IMR-90 (cell line): ENCODE data around the gene CLEC4M. TPM values are rescaled to one million over a fixed set of nuclear protein-coding genes. Genes with fewer than 3 reads are reported as not detected.

ENCODE experiments used
- ATAC-seq: fragments of 200-7000 bp; cut with Tn5 transposase; 2 replicates; pipeline ENCODE4 v1.9.1; 2020; ENCODE audit warnings: low read depth, mild to moderate bottlenecking, moderate library complexity
- BruUV-seq: library from RNA; stranded (reverse); fragments of 400-500 nt; replicated peaks from 2 replicates; lab custom pipeline; 2021; lab: Mats Ljungman, UMichigan
- CTCF ChIA-PET: fragments of 300-600 bp; formaldehyde crosslinking; extraction: SDS; loops from one replicate; lab custom pipeline; 2021; ENCODE audit warnings: antibody characterized with exemption; lab: Yijun Ruan, JAX
- POLR2A ChIA-PET: fragments of 300-600 bp; sonication (Branson Sonifier 250); formaldehyde crosslinking; loops from one replicate; lab custom pipeline; 2022; ENCODE audit warnings: antibody characterized with exemption; ENCODE audit not compliant: unreplicated experiment; lab: Charles Lee
- DNase-seq: peaks from one replicate; pipeline ENCODE4 v3.0.0; 2013
- H2AFZ ChIP-seq: replicated peaks from 2 replicates; pipeline ENCODE3; 2013; ENCODE audit warnings: low read length, mild to moderate bottlenecking; ENCODE audit not compliant: poor library complexity
- H2AK5ac ChIP-seq: 2 replicates; pipeline ENCODE4 v1.6.1; 2013; ENCODE audit warnings: low read depth, low read length, inconsistent platforms
- H2AK9ac ChIP-seq: replicated peaks from 2 replicates; pipeline ENCODE3; 2013; ENCODE audit warnings: mild to moderate bottlenecking, low read depth, low read length, moderate library complexity; ENCODE audit not compliant: poor library complexity
- H2BK120ac ChIP-seq: 2 replicates; pipeline ENCODE4 v1.6.1; 2013; ENCODE audit warnings: low read depth, low read length, inconsistent platforms
- H2BK15ac ChIP-seq: 3 replicates; pipeline ENCODE4 v1.6.1; 2013; ENCODE audit warnings: low read depth, low read length, inconsistent platforms
- H2BK20ac ChIP-seq: 2 replicates; pipeline ENCODE4 v1.6.1; 2013; ENCODE audit warnings: low read depth, mild to moderate bottlenecking, inconsistent platforms, low read length, moderate library complexity
- H2BK5ac ChIP-seq: 2 replicates; pipeline ENCODE4 v1.6.1; 2013; ENCODE audit warnings: mild to moderate bottlenecking, low read depth, low read length, inconsistent platforms; ENCODE audit not compliant: poor library complexity, severe bottlenecking
- H3K14ac ChIP-seq: replicated peaks from 2 replicates; pipeline ENCODE4 v1.6.1; 2013; ENCODE audit warnings: low read depth, low read length, inconsistent platforms
- H3K18ac ChIP-seq: 2 replicates; pipeline ENCODE4 v1.6.1; 2013; ENCODE audit warnings: low read depth, low read length, control low read depth
- H3K23ac ChIP-seq: 2 replicates; pipeline ENCODE4 v1.6.1; 2013; ENCODE audit warnings: low read depth, low read length, inconsistent platforms
- H3K27ac ChIP-seq: 2 replicates; pipeline ENCODE4 v1.5.1; 2013; ENCODE audit warnings: mild to moderate bottlenecking, control low read depth, low read length; ENCODE audit not compliant: insufficient read depth
- H3K27me3 ChIP-seq: 2 replicates; pipeline ENCODE4 v1.6.1; 2013; ENCODE audit warnings: low read length; ENCODE audit not compliant: control insufficient read depth, insufficient read depth
- H3K36me3 ChIP-seq: 2 replicates; pipeline ENCODE4 v1.6.1; 2013; ENCODE audit warnings: low read length, mixed read lengths; ENCODE audit not compliant: control insufficient read depth, insufficient read depth
- H3K4ac ChIP-seq: 2 replicates; pipeline ENCODE4 v1.6.1; 2013; ENCODE audit warnings: low read depth, low read length, inconsistent platforms
- H3K4me1 ChIP-seq: 2 replicates; pipeline ENCODE4 v1.6.1; 2013; ENCODE audit warnings: low read length, mixed read lengths; ENCODE audit not compliant: control insufficient read depth, insufficient read depth
- H3K4me2 ChIP-seq: 2 replicates; pipeline ENCODE4 v1.6.1; 2013; ENCODE audit warnings: low read depth, mild to moderate bottlenecking, control low read depth, low read length, moderate library complexity
- H3K4me3 ChIP-seq: 2 replicates; pipeline ENCODE4 v1.5.1; 2013; ENCODE audit warnings: low read depth, mild to moderate bottlenecking, control low read depth, low read length, moderate library complexity; ENCODE audit not compliant: insufficient read depth
- H3K56ac ChIP-seq: 2 replicates; pipeline ENCODE4 v1.6.1; 2013; ENCODE audit warnings: low read length, inconsistent platforms; ENCODE audit not compliant: insufficient read depth; ENCODE audit errors: extremely low read depth
- H3K79me1 ChIP-seq, 2 experiments: 2 replicates each; pipeline ENCODE4 v1.6.1; 2013; ENCODE audit warnings: low read length in 2 of 2, inconsistent platforms in 1 of 2, low read depth in 1 of 2
- H3K9ac ChIP-seq: 2 replicates; pipeline ENCODE4 v1.6.1; 2013; ENCODE audit warnings: low read depth, low read length, control low read depth
- H3K9me1 ChIP-seq: 2 replicates; pipeline ENCODE4 v1.6.1; 2013; ENCODE audit warnings: low read length, inconsistent platforms; ENCODE audit not compliant: insufficient read depth
- H3K9me3 ChIP-seq: 2 replicates; pipeline ENCODE4 v1.6.1; 2013; ENCODE audit warnings: low read length; ENCODE audit not compliant: control insufficient read depth, insufficient read depth
- H4K20me1 ChIP-seq: 2 replicates; pipeline ENCODE4 v1.6.1; 2013; ENCODE audit warnings: low read length, inconsistent platforms; ENCODE audit not compliant: insufficient read depth
- H4K5ac ChIP-seq: 2 replicates; pipeline ENCODE4 v1.6.1; 2013; ENCODE audit warnings: mild to moderate bottlenecking, low read depth, low read length, control low read depth
- H4K8ac ChIP-seq, 2 experiments: 2 replicates each; pipeline ENCODE4 v1.6.1; 2013; ENCODE audit warnings: low read depth in 2 of 2, low read length in 2 of 2, control low read depth in 1 of 2, inconsistent platforms in 1 of 2
- H4K91ac ChIP-seq: 2 replicates; pipeline ENCODE4 v1.6.1; 2013; ENCODE audit warnings: low read depth, low read length, inconsistent platforms; ENCODE audit not compliant: insufficient read depth
- CEBPB ChIP-seq: IDR thresholded peaks from 2 replicates; pipeline ENCODE4 v1.6.1; 2012; ENCODE audit warnings: low read depth, low read length, improper control_type of control experiment
- FOS ChIP-seq: fragments of 150-350 bp; IDR thresholded peaks from 2 replicates; pipeline ENCODE4 v1.6.1; 2016; ENCODE audit warnings: low read depth, low read length
- POLR2A ChIP-seq: IDR thresholded peaks from 2 replicates; pipeline ENCODE4 v1.6.1; 2012; ENCODE audit warnings: mild to moderate bottlenecking, low read depth, low read length
- WGBS, 2 experiments: methylation state at CpG; one replicate each; pipeline versions ENCODE4 v1.1.5 to v1.1.7; 2013; ENCODE audit warnings: missing lambda C conversion rate in 2 of 2; ENCODE audit not compliant: insufficient read length in 1 of 2; ENCODE audit errors: extremely low coverage in 2 of 2; 5-methylcytosine and 5-hydroxymethylcytosine counted together
- dilution Hi-C: fragments of 300-500 bp; cut with HindIII; formaldehyde crosslinking; loops from one replicate; pipeline ENCODE4 v1.14.3; 2018; ENCODE audit warnings: low sequenced_read_pairs; ENCODE audit not compliant: unreplicated experiment
- in situ Hi-C: fragments of 300-500 bp; cut with MboI; formaldehyde crosslinking; loops from 3 replicates; pipeline ENCODE4 v1.14.3; 2019; ENCODE audit warnings: low sequenced_read_pairs, inconsistent platforms, mixed read lengths
- intact Hi-C: fragments of 100-400 bp; cut with micrococcal nuclease; formaldehyde crosslinking; loops from 2 replicates; pipeline ENCODE4 v1.10.0; 2022
- polyA plus RNA-seq, 3 experiments: library from polyadenylated mRNA; depleted of rRNA; stranded (reverse); fragments of >200 nt; gene quantifications; 2 replicates each; pipeline ENCODE4 v1.2.3, GENCODE V29; 2012; ENCODE audit warnings: low replicate concordance in 1 of 3
- total RNA-seq: library from RNA; depleted of rRNA; stranded (reverse); fragments of >200 nt; gene quantifications from 2 replicates; pipeline ENCODE4 v1.2.3, GENCODE V29; 2012

CLEC4M gene
- total and polyA plus RNA-seq, 2 of the 4 experiments (the other 2 are of a cell fraction): not detected

DNA sequence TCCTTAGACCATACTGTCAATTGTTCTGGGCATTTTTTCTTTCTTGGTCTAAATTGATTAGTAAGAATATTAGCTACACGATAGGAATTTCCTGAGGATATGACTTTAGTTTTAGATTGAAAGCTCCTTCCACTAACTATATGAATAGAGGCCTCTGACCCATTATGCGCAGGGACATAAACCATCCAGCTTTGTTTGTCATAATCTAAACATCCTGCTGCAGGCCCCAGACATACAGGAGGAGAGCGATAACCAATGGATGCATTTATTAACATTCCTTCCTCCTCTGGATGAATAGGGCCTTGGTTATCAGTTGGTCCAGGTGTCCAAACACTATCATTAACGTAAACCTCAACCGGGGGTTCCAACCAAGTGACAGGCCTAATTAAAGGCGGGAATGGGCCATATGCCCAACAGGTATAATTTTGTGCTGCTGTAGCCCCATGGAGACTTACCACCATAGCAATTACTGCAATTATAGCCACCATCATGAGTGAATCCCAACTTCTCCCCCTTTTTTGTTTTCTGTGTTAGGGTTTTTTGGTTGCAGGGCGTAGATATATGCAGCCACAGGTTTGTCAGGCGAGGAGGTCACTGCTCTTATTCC is 32.6 kb downstream of the CLEC4M start:
- Histone ChIP-seq H3K9me3 (no peaks in the 10 kb centered on the region; the same call in 1 of the 2 replicates), H4K5ac (no peak overlapping the region), H3K18ac (no peak overlapping the region), H3K36me3 (no peaks in the 10 kb centered on the region), H3K4me2 (peak overlapping the region; percentile 27; the same call in 1 of the 2 replicates), H2BK15ac (no peak overlapping the region; the same call in 2 of the 3 replicates), H2BK120ac (peak overlapping the region; percentile 92), H2AK9ac (no peak overlapping the region), H2BK20ac (peak overlapping the region; percentile 10; the same call in 1 of the 2 replicates), H3K4ac (peak overlapping the region; percentile 86; the same call in 1 of the 2 replicates), H2AFZ (peak overlapping the region; percentile 74), H3K79me1 (no peaks in the 10 kb centered on the region), H2BK5ac (peak overlapping the region; percentile 70), H2AK5ac (no peak overlapping the region), H3K4me3 (no peak overlapping the region), H3K56ac (no peak overlapping the region), H3K14ac (peak overlapping the region; percentile 83; the same call in 1 of the 2 replicates), H4K20me1 (no peaks in the 10 kb centered on the region), H4K8ac (peak overlapping the region; percentile 36 to 60; a peak in 2 of 4 replicates), H3K27ac (no peak overlapping the region), H3K4me1 (peaks cover 6% of the 10 kb centered on the region), H3K9me1 (0 out of 2 replicates have a peak, but pooled peaks cover 3% of the 10 kb centered on the region), H3K27me3 (no peaks in the 10 kb centered on the region; the same call in 1 of the 2 replicates), H4K91ac (no peak overlapping the region), H3K23ac (peak overlapping the region; percentile 80), H3K9ac (no peak overlapping the region)
- ATAC-seq (peak; percentile 76), DNase-seq (peak; percentile 78)
- CTCF ChIA-PET: interaction anchor here (1.0 kb wide), 1 partner anchor 227 kb away, joined by 3 read pairs; no protein-coding TSS in a partner anchor
- no CpG with 5 or more reads among the region's 8 CpGs for WGBS, 2 experiments
- POLR2A ChIA-PET: no interaction called here
- in situ Hi-C loops (loop anchor here (10.0 kb wide), 1 partner anchor 111 kb away; the partner anchor contains the start of gene TRAPPC5), intact Hi-C loops (no loop called here), dilution Hi-C loops (no loop called here)
- no TSS peak for BruUV-seq
- TF ChIP-seq CEBPB (no peak), POLR2A (no peak), FOS (no peak)
